ENCODE data around the gene RBBP7. TPM values are rescaled to one million over a fixed set of nuclear protein-coding genes. Genes with fewer than 3 reads are reported as not detected.

Gene RBBP7
- total RNA-seq (100 to 1,000 TPM; 110 to 118 TPM), polyA plus RNA-seq (100 to 1,000 TPM; 146 to 175 (median 154) TPM), total RNA-seq (121 to 167 (median 156) reads per million in 6 experiments)

- Mint-ChIP-seq H3K4me3 (peak within 1 kb of the TSS; percentile 93 to 99 (median 96)), H3K9me3 (no peaks in the 10 kb centered on the region), H3K36me3 (peaks cover 0 to 15% (median 0%) of the 10 kb centered on the region in 3 donors), H3K27me3 (no peaks in the 10 kb centered on the region), H3K4me1 (peaks cover 12 to 44% (median 38%) of the 10 kb centered on the region in 4 donors), H3K27ac (peak within 1 kb of the TSS; percentile 93 to 98 (median 98))
- POLR2A ChIA-PET = interaction anchor here (0.5 to 3.0 kb wide), 9 partner anchors 10 to 1015 kb away, joined by 3 to 37 read pairs (median 4); partner anchors contain the start of gene REPS2
- ATAC-seq (peak; percentile 77 to 80), DNase-seq (peak; percentile 85 to 97 (median 93))
These were observed at the start of gene RBBP7 for GRCh38 chrX:16870095-16870861. Gene RBBP7 (minus strand): TSS chrX:16870362. CDS start chrX:16870053, 309 bp downstream.

DNA sequence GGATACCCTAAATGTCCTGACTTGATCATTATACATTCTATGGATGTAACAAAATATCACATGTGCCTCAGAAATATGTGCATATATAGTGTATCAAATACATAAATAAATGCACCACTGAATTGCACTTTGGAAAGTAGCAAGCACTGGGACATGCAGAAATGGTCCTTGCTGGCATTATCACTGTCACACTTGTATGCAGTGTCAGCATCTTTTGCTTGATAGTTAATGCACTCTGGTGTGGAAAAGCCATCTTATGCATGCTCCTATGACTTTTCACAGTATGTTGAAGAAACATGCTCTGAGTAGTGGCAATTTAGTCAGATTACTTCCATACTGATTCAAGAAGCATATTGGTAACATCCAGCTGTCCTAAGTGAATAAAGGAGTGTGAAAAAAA, 48.8 kb upstream of the RBBP7 start:
- POLR2A ChIA-PET = no interaction called here
- no peak overlapping the region for H3K27ac Mint-ChIP-seq
- no peaks in the 10 kb centered on the region for H3K4me1 Mint-ChIP-seq
- DNase-seq = no peak
- H3K4me3 Mint-ChIP-seq = no peak overlapping the region
- no peaks in the 10 kb centered on the region for H3K36me3 Mint-ChIP-seq
- peaks cover 0 to 4% (median 0%) of the 10 kb centered on the region in 5 donors for H3K27me3 Mint-ChIP-seq
- no peak for ATAC-seq
- peaks cover 0 to 4% (median 0%) of the 10 kb centered on the region in 9 donors for H3K9me3 Mint-ChIP-seq

DNA sequence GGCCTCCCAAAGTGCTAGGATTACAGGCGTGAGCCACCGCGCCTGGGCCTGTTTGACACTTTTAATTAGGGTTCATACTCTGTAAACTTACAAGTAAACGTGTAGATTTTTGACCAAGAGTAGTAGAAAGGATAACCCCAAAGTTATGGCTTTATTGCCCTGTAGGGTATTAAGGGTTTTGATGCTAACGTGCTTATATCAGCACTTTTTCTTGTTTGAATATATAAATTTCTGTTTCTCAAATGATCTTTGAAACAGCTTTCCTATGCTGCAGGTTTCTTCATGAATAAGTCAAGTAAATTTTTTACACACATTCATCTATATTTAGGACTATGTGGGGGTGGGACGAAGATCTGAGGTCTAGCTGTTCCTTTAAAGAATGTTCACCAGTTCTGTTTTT, 47.0 kb upstream of the RBBP7 start:
- Mint-ChIP-seq H3K27me3 (peaks cover 0 to 4% (median 0%) of the 10 kb centered on the region in 5 donors), H3K36me3 (no peaks in the 10 kb centered on the region), H3K27ac (no peak overlapping the region), H3K4me3 (no peak overlapping the region), H3K9me3 (peaks cover 0 to 5% (median 0%) of the 10 kb centered on the region in 9 donors), H3K4me1 (no peaks in the 10 kb centered on the region)
- POLR2A ChIA-PET = no interaction called here
- DNase-seq (no peak), ATAC-seq (no peak)

DNA sequence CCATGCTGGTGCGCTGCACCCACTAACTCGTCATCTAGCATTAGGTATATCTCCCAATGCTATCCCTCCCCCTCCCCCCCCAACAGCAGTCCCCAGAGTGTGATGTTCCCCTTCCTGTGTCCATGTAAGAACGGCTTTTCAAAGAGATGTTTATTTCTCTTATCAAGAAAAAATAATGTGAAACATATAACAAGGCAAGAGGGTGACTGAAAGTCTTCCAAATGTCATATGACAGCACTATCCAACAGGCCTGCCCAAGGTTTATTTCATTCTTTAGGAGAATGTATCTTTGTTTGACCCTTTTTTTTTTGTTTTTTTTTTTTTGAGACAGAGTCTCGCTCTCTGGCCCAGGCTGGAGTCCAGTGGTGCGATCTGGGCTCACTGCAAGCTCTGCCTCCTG, 46.4 kb upstream of the RBBP7 start:
- Mint-ChIP-seq H3K36me3 (no peaks in the 10 kb centered on the region), H3K27ac (no peak overlapping the region), H3K4me3 (no peak overlapping the region), H3K4me1 (no peaks in the 10 kb centered on the region), H3K27me3 (peaks cover 0 to 4% (median 0%) of the 10 kb centered on the region in 5 donors), H3K9me3 (peaks cover 0 to 5% (median 0%) of the 10 kb centered on the region in 9 donors)
- no peak for ATAC-seq
- DNase-seq = no peak
- POLR2A ChIA-PET = interaction anchor here (0.5 kb wide), 1 partner anchor 21 kb away, joined by 3 read pairs; no protein-coding TSS in a partner anchor

- no peaks in the 10 kb centered on the region for H3K4me1 Mint-ChIP-seq
- no peak overlapping the region for H3K27ac Mint-ChIP-seq
- H3K9me3 Mint-ChIP-seq = peaks cover 0 to 5% (median 0%) of the 10 kb centered on the region in 9 donors
- POLR2A ChIA-PET = no interaction called here
- DNase-seq = no peak
- H3K4me3 Mint-ChIP-seq = no peak overlapping the region
- peaks cover 0 to 2% (median 0%) of the 10 kb centered on the region in 5 donors for H3K27me3 Mint-ChIP-seq
- ATAC-seq = no peak
- H3K36me3 Mint-ChIP-seq = no peaks in the 10 kb centered on the region
These were observed 43.9 kb upstream of the RBBP7 start for GRCh38 chrX:16914058-16914457.

DNA sequence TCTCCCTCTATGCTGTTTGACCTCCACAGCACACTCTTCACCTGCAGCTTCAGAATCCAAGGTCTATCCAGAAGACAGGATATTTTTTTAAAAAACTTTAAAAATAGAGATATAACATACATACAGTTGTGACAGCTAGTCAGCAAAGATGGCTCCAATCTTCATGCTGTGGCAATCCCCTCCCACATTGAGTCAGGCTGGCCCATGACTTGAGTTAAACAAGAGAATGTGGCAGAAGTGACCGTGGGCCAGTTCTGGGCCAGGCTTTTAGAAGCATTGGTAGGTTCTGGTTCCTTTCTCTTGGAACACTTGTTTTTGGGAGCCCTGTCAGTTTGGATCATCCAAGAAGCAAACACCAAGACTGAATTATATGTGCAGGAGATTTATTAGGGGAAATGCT, 40.2 kb upstream of the RBBP7 start:
- Mint-ChIP-seq H3K27me3 (peaks cover 0 to 2% (median 0%) of the 10 kb centered on the region in 5 donors), H3K27ac (no peak overlapping the region), H3K4me1 (no peaks in the 10 kb centered on the region), H3K36me3 (no peaks in the 10 kb centered on the region), H3K9me3 (peaks cover 0 to 8% (median 0%) of the 10 kb centered on the region in 9 donors), H3K4me3 (no peak overlapping the region)
- no peak for ATAC-seq
- POLR2A ChIA-PET = no interaction called here
- no peak for DNase-seq

DNA sequence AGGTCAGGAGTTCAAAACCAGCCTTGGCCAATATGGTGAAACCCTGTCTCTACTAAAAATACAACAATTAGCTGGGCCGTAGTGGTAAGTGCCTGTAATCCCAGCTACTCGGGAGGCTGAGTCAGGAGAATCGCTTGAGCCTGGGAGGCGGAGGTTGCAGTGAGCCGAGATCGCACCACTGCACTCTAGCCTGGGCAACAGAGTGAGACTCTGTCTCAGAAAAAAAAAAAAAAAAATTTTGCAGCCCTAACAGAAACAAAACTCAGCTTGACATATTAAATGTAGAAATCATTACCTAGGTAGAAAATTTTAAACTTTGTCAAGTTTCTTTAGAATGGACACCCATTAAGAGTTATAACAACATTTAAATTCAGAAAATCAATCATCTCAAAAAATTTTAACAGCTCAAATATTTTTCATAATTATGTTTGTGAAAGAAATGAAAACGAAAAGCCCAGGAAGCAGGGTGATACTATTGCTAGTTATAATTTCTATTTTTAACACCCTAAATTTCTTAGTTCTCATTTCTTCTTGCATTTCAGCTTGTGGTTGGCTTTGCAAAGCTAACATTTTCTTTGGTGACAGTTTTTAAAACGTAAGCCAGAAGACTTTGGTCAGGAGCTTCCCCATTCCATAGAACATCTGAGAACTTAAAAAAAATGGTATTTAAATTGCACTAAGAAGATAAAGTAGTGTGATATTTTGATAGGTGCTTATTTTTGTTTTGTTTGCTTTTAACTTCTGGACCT, 33.3 kb upstream of the RBBP7 start:
- Mint-ChIP-seq H3K27ac (no peak overlapping the region), H3K9me3 (peaks cover 0 to 9% (median 0%) of the 10 kb centered on the region in 9 donors), H3K27me3 (peaks cover 0 to 8% (median 4%) of the 10 kb centered on the region in 5 donors), H3K4me1 (no peaks in the 10 kb centered on the region), H3K36me3 (peaks cover 0 to 8% (median 0%) of the 10 kb centered on the region in 3 donors), H3K4me3 (no peak overlapping the region)
- ATAC-seq = no peak
- DNase-seq = no peak
- POLR2A ChIA-PET = no interaction called here

DNA sequence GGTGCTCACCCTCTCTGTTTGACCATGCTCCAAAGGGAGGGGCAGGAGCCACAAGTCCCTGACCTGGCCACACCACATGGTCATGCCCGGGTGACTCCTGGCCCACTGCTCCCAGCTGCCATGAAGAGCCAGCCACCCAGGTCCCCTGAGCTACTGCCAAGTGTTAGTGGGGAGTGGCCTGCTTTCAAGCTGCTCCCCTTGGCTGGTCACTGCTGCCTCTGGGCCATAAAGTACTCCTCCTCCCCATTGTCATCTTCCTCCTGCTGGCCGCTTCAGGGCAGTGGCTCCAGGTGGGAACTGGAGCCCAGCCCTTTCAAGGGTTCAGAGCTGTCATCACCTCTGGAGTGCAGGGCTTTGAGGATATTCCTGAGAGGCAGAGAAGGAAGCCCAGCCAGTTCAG, 27.3 kb upstream of the RBBP7 start:
- POLR2A ChIA-PET = no interaction called here
- Mint-ChIP-seq H3K4me1 (peaks cover 0 to 5% (median 4%) of the 10 kb centered on the region in 4 donors), H3K27me3 (peaks cover 0 to 5% (median 3%) of the 10 kb centered on the region in 5 donors), H3K36me3 (no peaks in the 10 kb centered on the region), H3K9me3 (peaks cover 0 to 2% (median 0%) of the 10 kb centered on the region in 9 donors), H3K27ac (no peak overlapping the region), H3K4me3 (no peak overlapping the region)
- ATAC-seq (no peak), DNase-seq (no peak)

DNA sequence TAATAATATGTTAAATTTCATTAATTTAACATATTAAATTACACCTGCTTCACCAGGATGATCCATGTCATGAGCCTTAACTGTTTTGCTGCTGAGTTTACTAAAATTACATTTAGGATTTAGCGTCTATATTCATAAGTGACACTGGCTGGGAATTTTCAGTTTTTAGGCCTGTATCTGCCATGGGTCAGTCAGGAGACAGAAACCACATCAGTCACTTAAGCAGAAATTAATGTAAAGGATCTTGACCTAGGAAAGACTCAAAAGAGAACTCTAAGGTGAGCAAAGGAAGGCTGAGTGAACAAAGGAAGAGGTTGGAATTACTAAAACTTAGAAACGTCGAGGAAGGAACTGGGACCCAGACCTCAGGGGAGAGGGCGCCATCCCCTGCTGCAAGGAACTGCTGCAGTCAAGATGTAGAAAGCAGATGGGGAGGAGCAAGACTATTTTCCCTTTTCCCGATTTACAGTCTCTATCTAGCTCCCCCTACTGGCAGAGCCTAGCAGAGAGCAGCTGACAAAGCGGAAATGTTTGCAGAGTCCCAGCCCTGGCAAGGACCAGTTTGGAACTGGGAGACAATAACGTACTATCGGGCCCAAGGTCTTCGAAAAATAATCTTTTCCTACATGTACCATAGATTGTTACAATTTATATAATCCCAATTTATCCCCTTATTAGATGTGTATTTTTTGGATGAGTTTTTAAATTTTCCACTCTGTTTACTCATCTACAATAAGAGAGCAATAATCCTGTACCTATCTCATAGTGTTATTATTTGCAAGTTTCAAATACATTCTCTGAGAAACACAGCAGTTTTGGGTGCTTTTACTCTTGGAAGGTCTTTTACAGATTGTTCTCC, 22.6 kb upstream of the RBBP7 start:
- Mint-ChIP-seq H3K9me3 (peaks cover 0 to 3% (median 0%) of the 10 kb centered on the region in 9 donors), H3K27me3 (no peaks in the 10 kb centered on the region), H3K4me1 (peaks cover 4 to 19% (median 18%) of the 10 kb centered on the region in 4 donors), H3K36me3 (no peaks in the 10 kb centered on the region), H3K4me3 (peak overlapping the region in 2 of 10 donors; percentile 5 to 32), H3K27ac (no peak overlapping the region)
- peak; percentile 11 to 74 (median 48) for DNase-seq
- POLR2A ChIA-PET = no interaction called here
- peak; percentile 32 to 63 for ATAC-seq

DNA sequence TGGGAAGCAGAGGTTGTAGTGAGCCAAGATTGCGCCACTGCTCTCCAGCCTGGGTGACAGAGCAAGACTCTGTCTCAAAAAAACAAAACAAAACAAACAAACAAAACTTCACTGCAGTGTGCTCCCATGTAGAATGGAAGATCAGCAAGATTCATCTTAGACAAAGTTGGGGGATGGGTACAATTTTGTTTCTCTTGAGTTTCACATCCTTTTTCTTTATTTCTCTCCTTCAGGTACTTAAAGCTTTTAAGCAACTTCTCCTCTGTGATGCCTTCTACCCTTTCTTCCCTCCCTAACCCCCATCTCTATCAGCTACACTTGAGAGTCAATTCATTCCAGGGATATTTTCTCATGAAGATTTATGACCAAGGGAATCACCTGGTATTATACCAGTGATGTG, 15.5 kb upstream of the RBBP7 start:
- H3K4me3 Mint-ChIP-seq = no peak overlapping the region
- H3K4me1 Mint-ChIP-seq = peaks cover 4 to 25% (median 17%) of the 10 kb centered on the region in 4 donors
- no peak for ATAC-seq
- no peak for DNase-seq
- no peak overlapping the region for H3K27ac Mint-ChIP-seq
- H3K36me3 Mint-ChIP-seq = no peaks in the 10 kb centered on the region
- peaks cover 0 to 2% (median 0%) of the 10 kb centered on the region in 5 donors for H3K27me3 Mint-ChIP-seq
- peaks cover 0 to 3% (median 0%) of the 10 kb centered on the region in 9 donors for H3K9me3 Mint-ChIP-seq
- POLR2A ChIA-PET = no interaction called here

GRCh38 chrX:16883487-16883804, 13.3 kb upstream of the RBBP7 start:
- no peaks in the 10 kb centered on the region for H3K36me3 Mint-ChIP-seq
- no peak for ATAC-seq
- no peak for DNase-seq
- peaks cover 0 to 3% (median 0%) of the 10 kb centered on the region in 9 donors for H3K9me3 Mint-ChIP-seq
- POLR2A ChIA-PET = interaction anchor here (1.2 to 3.9 kb wide), 3 partner anchors 13 to 63 kb away, joined by 3 to 37 read pairs (median 10); partner anchors contain the start of genes RBBP7 and REPS2
- peaks cover 0 to 14% (median 5%) of the 10 kb centered on the region in 4 donors for H3K4me1 Mint-ChIP-seq
- peak overlapping the region in 4 of 10 donors; percentile 25 to 87 (median 42) for H3K27ac Mint-ChIP-seq
- peak overlapping the region in 4 of 10 donors; percentile 80 to 87 (median 84) for H3K4me3 Mint-ChIP-seq
- H3K27me3 Mint-ChIP-seq = peaks cover 0 to 2% (median 0%) of the 10 kb centered on the region in 5 donors
